Superior temporal gyrus (tissue), 1 donor: Measurements from ENCODE around the gene RAB6B.
A peak's percentile ranks its signal among the peaks of the same experiment; 100 is the strongest.

Source experiments
- DNase-seq: peaks from one replicate; pipeline ENCODE4 v3.0.0-alpha.2; 2016; ENCODE audit errors: extremely low spot score

RAB6B gene

DNA sequence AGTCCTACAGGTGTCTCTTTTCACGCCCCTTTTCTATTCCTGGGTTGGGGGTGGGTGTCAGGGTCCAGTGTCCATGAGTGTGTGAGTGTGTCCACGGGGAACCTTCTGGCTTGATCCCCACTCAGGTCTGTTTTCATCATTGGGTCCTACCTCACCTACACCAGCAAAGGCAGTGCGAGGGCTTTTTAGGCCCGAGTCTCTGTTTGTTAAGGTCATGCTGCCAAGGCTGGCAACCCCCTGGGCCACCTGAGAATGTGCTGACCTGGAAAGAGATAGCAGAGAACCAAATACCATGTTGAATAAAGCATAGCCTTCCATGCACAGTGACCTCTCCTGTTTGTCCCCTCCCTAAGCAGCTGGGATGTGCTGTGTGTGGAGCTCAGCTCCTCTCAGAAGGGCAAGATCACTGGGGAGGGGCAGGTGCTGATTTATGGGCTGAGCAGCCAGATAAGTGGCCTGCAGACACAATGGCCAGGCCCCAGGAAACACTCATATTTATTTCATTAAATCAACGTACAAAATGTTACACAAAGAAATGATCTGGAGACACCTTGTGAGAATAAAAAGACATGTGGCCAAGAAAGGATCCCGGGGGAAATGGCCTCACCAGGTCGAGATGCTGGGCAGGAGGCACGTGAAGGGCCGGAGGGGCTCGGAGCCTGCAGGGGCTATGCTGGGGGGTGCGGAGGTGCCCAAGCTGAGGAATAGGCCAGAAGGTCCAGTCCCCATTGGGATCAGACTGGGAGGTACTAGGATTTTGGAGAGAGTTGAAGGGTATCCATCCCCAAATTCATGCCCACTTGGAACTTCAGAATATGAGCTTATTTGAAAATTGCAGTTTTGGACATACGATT lies 36.1 kb downstream of the RAB6B start:
- no peak for DNase-seq

DNA sequence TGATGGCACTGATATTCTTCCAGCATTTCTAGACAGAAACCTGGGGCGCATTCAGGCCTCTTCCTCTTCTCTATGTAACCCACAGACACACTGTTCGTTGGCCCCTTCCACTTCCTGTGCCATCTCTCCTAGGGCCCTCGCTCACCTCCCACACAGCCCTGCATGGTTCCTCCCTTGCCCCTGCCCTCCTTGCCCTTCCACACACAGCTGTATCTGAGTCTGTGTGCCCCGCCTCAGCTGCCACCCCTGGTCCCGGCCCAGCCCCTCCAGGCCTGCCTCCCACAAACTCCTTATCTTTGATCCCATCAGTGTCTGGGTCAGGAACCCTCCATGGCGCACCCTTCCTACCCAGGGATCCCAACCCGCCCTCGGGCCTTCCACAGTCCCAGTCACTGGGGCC lies 37.9 kb downstream of the RAB6B start:
- no peak for DNase-seq

DNA sequence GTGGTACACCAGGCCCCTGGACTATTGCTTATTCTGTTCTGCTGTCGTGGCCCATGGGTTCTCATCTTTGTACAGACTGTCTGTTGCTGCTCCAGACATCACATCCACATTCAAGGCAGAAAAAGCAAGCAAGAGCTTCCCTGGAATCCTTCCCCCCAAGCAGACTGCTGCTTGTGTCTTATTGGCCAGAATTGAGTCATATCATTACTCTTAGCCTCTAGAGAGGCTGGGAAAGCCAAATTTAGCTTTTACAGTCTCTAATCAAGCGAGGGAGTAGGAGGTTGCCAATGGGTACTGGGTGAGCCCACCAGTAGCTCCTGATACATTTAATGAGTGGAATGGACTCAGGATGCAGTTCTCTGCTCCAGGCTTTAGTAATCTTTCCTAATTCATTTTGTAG lies 39.4 kb downstream of the RAB6B start:
- no peak for DNase-seq

DNA sequence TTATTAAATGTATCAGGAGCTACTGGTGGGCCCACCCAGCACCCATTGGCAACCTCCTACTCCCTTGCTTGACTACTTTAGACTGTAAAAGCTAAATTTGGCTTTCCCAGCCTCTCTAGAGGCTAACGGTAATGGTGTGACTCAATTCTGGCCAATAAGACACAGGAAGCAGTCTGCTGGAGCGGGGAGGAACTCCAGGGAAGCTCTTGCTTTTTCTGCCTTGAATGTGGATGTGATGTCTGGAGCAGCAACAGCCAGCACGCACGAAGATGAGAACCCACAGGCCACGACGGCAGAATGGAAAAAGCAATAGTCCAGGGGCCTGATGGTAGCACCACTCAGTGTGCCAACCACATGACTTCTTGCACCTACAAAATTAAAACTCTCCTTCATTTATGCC lies 39.9 kb downstream of the RAB6B start:
- no peak for DNase-seq

DNA sequence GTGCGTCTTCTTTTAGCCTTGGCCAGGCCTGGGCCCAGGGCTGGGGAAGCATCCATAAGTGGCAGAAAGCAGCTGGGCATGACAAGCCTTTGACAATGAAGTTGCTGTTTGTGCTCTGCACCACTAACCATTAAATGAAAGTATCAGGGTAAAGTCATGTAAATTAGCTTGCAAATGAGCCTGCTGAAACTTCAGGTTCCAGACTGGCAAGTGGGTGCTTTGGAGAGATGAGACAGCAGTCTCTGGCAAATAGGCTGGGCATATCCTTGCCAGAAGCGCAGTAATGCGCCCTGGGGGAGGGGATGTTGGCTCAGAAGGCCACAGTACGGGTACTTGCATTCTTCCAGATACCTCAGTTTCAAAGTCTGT lies 40.7 kb downstream of the RAB6B start:
- DNase-seq, result peak; percentile 48

DNA sequence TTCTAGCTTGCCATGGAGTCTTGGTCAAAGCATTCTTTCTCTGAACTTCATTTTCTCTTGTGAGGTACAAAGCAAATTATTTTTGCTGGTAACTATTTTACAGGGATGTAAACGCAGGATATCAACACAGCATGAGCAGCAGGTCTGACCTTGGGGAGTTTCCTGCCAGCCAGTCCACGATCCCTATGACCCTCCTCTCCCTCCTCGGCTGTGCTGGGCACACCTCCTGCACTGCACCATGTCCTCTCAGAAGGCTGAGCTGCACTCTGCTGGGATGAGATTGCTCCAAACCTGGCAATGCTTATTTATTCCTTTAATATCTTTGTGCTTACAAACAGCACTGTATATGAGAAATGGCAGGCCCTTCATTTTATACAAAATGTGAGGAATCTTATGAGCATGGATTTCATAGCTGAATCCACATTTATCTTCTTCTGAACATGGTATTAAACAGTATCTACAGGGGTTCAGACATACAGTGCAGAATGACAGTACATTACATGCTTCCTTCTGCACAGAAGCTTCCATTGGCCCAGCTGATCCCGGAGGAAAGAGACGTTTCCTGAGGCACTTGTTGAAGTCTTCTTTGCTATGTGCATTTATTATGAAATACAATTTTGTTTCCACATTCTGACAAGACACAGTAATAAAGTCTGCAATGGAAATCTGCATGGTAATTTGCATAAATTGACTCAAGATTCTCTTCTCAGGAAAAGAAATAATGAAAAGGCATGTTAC lies 41.2 kb downstream of the RAB6B start:
- DNase-seq, result no peak

DNA sequence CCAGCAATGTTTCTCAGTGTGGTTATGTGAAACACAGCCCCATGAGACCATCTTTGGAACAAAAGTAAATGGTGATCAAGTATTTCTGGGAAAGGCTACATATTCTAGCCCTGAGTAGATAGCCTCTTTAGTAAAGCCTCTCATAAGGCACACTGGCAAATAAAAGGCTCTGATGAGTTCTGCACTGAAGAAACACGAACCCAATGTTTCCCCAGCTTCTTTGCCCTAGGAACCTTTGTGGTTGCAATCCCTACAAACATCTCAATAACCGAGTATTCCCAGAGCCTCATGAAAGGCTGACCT lies 41.8 kb downstream of the RAB6B start:
- no peak for DNase-seq

DNA sequence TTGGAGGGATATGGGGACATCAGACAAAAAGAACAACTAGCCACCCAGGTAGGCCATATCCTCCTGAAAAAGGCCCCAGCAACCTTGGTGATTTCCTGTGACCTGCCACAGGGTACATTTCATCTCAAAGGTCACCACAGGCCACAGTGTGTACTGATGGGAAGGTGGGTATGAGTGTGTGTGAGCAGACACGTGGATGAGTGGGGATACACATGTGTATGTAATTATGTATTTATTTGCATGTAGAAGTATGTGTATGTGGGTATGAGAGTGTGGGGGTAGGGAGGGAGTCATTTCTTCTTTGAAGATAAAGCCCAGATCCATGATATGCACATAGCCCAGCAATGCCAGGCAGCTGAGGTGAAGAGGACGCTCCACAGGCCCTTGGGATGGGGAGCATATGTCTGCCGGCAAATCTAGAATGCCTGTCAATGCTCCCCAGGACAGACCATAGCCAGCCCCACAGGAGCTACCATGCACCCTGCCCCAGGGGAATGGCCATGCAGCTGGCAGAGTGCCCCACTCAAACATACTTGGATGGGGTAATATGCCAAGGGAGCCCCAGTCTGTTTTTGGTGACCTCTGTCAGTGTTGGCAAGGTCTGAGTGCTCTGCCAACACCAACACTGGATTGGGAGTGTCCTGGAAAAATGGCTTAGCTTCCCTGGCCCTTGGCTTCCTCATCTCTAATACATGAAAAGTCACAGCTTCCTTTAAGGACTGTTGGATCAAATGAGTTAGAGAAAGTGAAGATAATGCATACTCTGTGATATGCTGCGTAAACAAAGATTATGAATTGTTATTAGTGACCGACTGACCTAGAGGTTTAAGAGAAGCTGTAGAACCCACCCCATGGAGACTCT lies 42.4 kb downstream of the RAB6B start:
- no peak for DNase-seq

DNA sequence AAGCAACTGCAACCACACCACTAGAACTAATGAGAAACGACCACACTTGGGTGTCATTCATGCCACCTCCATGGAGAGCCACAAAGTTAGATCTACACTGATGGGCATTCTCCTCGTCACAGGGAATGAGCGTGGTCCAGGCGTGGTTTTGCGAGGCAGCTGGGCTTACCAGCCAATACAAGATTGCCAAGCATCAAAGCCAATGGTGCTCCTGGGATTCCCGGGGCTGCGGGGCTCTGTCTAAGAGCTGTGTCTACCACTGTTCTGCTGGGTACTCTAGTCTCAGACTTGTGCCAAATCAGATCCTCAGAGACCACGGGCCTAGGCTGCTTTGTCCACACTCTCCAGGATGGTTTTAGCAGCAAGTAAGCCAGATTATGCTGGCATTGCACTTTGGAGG lies 43.8 kb downstream of the RAB6B start:
- no peak for DNase-seq

DNA sequence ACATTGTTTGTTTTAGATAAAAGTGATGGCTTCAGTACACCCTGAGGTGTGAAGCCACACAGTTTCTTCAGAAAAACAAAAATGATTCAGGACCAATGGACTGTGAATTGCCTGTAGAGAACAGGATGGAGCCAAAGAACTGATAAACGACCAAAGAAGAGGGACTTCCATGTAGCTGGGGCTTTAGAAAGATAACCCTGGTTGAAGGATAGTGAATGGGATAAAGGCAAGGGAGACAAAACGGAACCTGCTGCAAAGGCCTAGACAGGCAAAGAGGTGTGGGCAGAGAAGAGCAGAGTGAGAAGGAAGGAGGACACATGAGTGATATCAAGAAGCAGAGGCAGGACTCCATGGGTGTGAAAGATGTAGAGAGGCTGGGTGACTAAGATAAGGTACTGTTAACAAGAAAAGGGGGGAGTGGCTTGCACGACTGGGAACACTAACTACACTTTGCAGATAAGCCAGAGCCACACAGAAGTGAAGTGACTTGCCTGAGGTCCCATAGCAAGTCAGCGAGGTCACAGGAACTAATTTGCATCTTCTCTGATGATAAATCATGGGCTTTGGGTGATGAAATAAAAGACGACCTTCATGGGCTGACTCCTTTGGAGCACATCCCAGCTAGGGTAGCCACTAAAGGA lies 44.3 kb downstream of the RAB6B start:
- DNase-seq, result no peak

DNA sequence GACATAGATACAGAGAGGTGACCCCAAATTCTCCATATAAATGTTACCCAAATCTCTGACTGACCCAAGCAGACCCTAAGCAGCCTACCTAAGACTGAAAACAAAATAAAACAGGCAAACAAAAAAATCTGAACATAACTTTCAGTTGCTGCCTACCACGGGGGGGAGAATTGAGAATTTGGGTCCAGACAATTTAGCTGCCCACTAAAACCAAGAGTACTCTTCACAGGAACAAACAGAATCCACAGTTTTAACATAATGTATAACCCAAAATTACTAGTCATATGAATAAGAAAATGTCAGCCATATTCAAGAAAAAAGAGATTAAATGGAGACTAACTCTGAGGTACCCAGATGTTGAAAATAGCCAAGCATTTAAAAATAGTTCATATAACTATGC lies 45.6 kb downstream of the RAB6B start:
- DNase-seq, result no peak

DNA sequence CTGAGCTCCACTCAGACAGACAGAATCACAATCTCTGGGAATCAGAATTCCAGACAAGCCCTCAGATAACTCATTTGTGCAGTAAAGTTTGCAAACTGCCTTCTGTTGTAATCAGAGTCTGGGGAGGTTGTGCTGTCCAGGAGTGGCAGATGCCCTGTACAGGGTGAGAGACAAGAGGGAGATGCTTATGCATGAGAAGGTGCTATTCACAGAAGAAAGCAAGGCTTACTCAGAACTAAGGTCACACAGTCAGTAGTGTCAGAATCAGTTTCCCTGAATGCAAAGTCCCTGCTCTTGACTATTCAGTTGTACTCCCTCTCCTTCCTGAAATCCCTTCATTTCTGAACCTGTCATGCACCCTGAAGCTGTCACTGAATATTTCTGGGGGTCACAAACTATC lies 46.3 kb downstream of the RAB6B start:
- DNase-seq, result no peak

DNA sequence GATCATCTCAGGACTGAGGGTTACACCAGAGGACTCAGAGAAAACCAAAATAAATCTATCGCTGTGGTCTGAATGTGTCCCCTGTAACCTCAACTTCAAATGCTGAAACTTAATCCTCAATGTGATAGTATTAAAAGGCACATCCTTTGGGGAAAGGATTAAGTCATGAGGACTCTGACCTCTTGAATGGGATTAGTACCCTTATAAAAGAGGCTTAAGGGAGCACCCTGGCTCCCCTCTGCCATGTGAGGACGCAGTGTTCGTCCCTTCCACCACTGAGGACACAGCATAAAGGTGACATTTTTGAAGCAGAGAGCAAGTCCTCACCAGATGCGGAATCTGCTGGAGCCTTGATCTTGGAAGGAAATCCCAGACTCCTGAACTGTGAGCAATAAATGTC lies 50.6 kb downstream of the RAB6B start:
- no peak for DNase-seq

DNA sequence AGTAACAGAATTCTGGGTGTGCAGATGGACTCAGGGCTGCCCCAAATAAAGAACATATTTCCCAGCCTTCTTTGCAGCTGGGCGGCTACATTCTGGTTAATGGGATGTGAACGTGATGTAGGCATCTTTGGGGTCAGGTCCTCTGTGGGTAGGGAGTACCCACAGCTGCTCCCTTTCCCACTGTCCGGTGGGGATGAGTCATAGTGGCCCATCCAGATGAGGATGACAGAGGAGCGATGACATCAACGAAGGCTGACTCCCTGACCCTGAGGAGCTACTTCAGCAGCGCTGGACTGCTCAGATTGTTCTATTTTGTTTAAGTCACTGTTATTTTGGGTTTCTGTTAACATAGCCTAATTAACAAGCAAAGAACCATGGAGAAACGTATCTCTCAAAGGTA lies 52.0 kb downstream of the RAB6B start:
- DNase-seq, result no peak

DNA sequence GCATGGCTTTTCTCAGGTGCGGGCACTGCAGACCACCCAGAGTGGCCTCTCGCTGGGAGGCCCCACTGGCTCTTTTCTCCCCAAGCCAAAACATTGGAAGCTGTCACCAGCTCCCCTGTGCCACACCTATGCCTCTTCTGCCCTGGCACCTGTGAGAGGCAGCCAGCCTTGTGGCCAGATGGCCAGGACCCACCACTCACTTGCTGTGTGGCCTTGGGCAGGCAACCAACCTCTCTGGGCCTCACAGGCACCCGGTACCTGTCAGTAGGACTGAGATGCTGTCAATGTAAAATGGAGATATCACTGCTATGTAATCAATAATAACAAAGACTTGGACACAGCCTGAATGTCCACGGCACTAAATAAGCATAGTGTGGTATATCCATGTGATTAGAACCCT lies 53.5 kb downstream of the RAB6B start:
- no peak for DNase-seq

DNA sequence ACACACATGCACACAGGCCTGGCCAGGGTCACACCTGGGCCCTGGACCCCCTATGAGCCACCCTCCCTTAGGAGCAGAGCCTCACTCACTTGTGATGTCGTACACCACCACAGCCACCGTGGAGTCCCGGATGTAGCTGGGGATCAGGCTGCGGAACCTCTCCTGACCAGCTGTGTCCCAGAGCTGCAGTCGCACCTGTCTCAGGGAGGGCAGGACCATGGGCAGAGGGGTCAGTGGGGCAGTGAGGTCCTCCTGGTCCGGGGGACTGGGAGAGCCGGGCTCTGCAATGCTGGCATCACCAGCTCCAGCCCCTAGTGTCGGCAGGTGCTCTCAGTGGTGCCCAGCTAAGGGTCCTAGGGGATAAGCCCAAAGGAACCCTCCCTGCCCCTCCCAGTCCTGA lies 54.5 kb downstream of the RAB6B start:
- no peak for DNase-seq

DNA sequence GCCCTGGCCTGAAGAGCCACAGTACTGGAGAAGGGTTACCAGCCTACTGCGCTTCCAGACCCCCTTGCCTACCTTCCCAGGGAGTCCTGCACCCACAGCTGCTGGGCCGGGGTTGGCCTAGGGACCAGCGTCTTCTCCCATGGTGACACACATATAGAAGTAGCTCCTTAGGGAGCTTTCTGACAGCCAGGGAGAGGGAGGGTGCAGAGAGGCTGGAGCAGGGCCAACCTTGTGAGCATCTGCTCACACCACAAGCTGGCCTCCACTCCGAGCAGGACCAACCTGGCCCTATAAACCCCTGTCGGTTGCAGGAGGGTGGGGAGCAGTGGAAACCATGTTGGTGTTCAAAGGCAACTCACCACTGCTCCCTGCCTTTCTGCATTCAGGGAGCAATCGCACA lies 54.9 kb downstream of the RAB6B start:
- no peak for DNase-seq

DNA sequence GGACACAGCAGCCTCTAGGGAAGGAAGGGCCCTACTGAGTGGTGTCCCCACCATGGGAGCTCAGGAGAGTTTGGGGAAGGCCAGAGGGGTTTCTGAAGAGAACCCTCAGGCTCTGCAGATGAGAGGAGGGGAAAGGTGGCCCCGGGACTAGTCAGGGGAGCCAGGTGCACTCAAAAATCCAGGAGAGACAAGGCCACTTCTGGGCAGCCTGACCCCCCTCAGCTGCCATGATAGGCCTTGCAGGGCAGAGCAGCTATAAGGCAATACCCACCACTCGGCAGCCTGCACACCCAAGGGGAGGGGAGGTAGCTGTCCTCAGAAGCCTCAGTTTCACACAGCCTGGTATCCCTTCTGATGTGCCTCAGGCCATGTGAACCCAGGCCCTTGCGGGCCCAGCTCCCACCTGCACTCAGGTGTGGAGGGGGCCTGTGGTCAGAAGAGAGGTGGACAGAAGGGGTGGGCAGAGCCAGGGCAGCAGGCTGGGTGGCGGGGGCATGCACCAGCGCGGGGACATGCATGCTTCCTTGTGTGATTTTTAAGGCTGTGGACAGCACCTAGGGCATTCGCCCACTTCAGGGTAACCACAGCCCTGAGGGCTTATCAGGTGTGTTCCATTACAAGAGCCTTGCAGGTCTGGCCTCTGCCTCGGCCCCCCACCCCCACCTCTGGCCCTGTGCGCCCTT lies 55.5 kb downstream of the RAB6B start:
- DNase-seq, result no peak

DNA sequence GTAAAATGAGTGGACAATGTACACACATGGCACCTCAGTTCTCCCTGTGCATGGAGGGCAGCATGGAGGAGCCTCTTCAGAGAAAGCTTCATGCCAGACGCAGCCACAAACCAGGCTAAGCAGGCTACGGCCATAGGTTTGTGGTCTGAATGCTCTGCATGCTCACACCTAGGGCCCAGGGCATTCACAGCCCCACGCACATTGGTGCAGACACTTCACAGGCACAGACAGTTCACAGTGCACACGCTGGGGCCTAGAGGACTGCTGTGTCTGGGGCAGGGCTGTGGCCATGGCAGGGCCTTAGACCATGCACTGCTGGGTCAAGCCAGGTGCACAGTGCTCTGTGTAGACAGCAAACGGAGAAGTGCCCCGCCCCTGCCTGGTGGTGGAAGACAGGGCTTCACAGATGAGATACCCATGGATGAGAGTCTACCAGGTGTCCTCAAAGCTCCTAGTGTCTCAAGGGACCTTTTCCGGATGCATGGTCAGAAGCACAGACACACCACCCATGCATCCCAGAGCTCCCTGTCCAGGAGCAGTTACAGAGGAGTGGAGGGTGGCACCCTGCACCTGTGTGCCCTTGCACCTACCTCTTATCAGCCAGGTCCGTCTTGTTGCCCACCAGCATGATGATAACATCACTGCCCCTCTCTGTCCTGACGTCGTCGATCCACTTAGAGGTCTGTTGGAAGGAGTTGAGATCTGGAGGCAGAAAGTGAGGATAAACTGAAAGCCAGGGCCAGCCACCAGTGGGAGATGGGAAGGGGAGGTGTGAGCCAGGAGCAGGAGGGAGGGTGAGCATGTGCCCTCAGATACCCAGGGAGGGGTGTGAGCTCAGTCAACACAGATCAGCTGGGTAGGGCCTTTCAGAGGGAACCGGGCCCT lies 56.5 kb downstream of the RAB6B start:
- no peak for DNase-seq

DNA sequence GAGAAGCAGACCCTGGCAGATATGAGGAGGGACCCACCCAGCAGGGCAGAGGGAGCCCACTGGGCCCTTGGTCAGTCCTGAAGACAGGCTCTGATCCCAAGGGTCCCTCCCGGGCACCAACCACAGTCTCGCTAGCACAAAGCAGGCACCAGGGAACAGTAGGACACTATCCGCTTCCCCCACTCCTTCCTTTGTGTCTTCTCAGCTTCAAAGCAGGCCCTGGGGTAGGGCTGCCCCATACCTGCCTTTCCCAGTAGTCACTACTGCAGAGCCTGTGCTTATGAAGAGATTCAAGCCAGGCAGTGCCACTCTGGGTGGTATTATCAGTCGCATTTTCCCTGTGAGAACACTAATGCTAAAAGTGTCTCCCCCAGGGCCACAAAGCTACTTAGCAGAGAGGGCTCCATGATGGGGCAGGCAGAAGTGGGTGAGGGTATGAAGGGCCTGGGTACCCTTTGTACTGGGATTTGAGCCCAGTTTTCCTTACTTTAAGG lies 57.3 kb downstream of the RAB6B start:
- no peak for DNase-seq
